Globus pallidus (tissue), 1 donor: ENCODE measurements around the gene ACBD5.

Source experiments
- DNase-seq: peaks from one replicate; pipeline ENCODE4 v3.0.0-alpha.2; 2015; ENCODE audit warnings: low spot score

The ACBD5 gene

DNA sequence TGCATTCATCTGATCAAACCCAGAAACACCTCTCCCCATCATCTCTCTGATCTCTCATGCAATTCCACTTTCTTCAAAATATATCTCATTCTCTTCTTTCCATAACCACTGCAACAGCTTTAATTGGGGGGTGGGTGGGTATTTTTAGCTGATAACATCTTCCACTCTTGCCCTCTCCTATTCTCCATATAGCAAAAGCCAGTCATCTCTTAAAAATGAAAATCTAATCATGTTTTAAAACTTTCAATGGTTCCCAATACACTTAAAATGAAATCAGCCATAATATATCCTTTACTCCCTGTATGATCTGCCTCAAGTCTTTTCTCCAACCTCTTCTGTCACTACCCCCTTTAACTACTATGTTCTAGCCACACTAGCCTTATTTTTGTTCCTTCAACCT is 87.9 kb downstream of the ACBD5 start:
- DNase-seq: no peak

DNA sequence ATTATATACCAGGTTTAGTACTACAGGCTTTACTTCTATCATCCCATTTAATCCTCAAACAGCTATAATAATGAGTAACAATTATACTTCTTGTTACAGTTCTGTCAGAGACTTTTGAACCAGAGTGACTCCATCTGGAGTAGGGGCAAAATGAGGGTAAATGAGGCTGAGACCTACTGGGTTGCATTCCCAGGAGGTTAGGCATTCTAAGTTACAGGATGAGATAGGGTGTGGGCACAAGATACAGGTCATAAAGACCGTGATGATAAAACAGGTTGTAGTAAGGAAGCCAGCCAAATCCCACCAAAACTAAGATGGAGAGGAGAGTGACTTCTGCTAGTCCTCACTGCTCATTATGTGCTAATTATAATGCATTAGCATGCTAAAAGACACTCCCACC is 90.3 kb downstream of the ACBD5 start:
- DNase-seq: no peak

GRCh38 chr10:27147701-27148100 is 92.9 kb downstream of the ACBD5 start:
- DNase-seq: no peak

- no peak for DNase-seq
Measured at GRCh38 chr10:27145937-27146336, 94.7 kb downstream of the ACBD5 start.
